GM23338 (cell line): ENCODE data around the gene TCF7L1. TPM values are rescaled to one million over a fixed set of nuclear protein-coding genes. Genes with fewer than 3 reads are reported as not detected.

Experiments
- ATAC-seq: fragments of 200-7000 bp; cut with Tn5 transposase; 3 replicates; pipeline ENCODE4 v1.9.1; 2020
- DNase-seq: peaks from one replicate; pipeline ENCODE4 v3.0.0-alpha.2; 2015; ENCODE audit warnings: low spot score
- H2AFZ ChIP-seq: fragments of 200-600 bp; sonication (generic); 2 replicates; pipeline ENCODE4 v1.8.0; 2016; ENCODE audit warnings: antibody characterized with exemption, mild to moderate bottlenecking, moderate library complexity
- H3F3A ChIP-seq: fragments of 200-600 bp; sonication (generic); replicated peaks from 2 replicates; pipeline ENCODE4 v1.8.0; 2017; ENCODE audit warnings: antibody characterized with exemption, mixed run types, low read depth
- H3K27ac ChIP-seq: fragments of 200-600 bp; sonication (generic); 2 replicates; pipeline ENCODE4 v1.6.1; 2016; ENCODE audit warnings: low read depth
- H3K27me3 ChIP-seq: fragments of 200-600 bp; sonication (generic); 2 replicates; pipeline ENCODE4 v1.8.0; 2016; ENCODE audit warnings: mild to moderate bottlenecking, mixed run types, moderate library complexity; ENCODE audit not compliant: insufficient read depth
- H3K36me3 ChIP-seq: fragments of 200-600 bp; sonication (generic); 2 replicates; pipeline ENCODE4 v1.8.0; 2016; ENCODE audit warnings: mild to moderate bottlenecking; ENCODE audit not compliant: insufficient read depth
- H3K4me1 ChIP-seq: fragments of 200-600 bp; sonication (generic); 2 replicates; pipeline ENCODE4 v1.8.0; 2016; ENCODE audit warnings: mild to moderate bottlenecking, moderate library complexity; ENCODE audit not compliant: insufficient read depth
- H3K4me2 ChIP-seq: fragments of 200-600 bp; sonication (generic); 2 replicates; pipeline ENCODE4 v1.7.1; 2017; ENCODE audit warnings: mixed run types
- H3K4me3 ChIP-seq: fragments of 200-600 bp; sonication (generic); 2 replicates; pipeline ENCODE4 v1.6.1; 2016; ENCODE audit warnings: mixed run types
- H3K79me2 ChIP-seq: fragments of 200-600 bp; sonication (generic); replicated peaks from 2 replicates; pipeline ENCODE4 v1.8.0; 2017; ENCODE audit warnings: mild to moderate bottlenecking; ENCODE audit not compliant: insufficient read depth
- H3K9me2 ChIP-seq: fragments of 200-600 bp; sonication (generic); 2 replicates; pipeline ENCODE4 v1.8.0; 2017; ENCODE audit not compliant: insufficient read depth
- H4K20me1 ChIP-seq: fragments of 200-600 bp; sonication (generic); replicated peaks from 2 replicates; pipeline ENCODE4 v1.8.0; 2017; ENCODE audit warnings: mild to moderate bottlenecking; ENCODE audit not compliant: insufficient read depth
- H3K27ac Mint-ChIP-seq: 2 replicates; pipeline ENCODE4 v1.8.0; 2020; ENCODE audit warnings: inconsistent platforms, mild to moderate bottlenecking, moderate library complexity, mixed read lengths
- H3K27me3 Mint-ChIP-seq: 3 replicates; pipeline ENCODE4 v1.8.0; 2022; ENCODE audit warnings: low read depth, mild to moderate bottlenecking, moderate library complexity, mixed read lengths, inconsistent platforms; ENCODE audit not compliant: insufficient read depth, poor library complexity
- H3K36me3 Mint-ChIP-seq: 3 replicates; pipeline ENCODE4 v1.8.0; 2021; ENCODE audit warnings: low read depth, mild to moderate bottlenecking, inconsistent platforms, moderate library complexity, mixed read lengths
- H3K4me1 Mint-ChIP-seq: 3 replicates; pipeline ENCODE4 v1.8.0; 2020; ENCODE audit warnings: mild to moderate bottlenecking, inconsistent platforms, mixed read lengths
- H3K4me3 Mint-ChIP-seq: 3 replicates; pipeline ENCODE4 v1.8.0; 2021; ENCODE audit warnings: moderate library complexity, mild to moderate bottlenecking, inconsistent platforms, mixed read lengths
- H3K9me3 Mint-ChIP-seq: 3 replicates; pipeline ENCODE4 v1.8.0; 2020; ENCODE audit warnings: moderate library complexity, mild to moderate bottlenecking, inconsistent platforms, mixed read lengths
- CREB1 ChIP-seq: fragments of 250-450 bp; sonication (Bioruptor Pico); IDR thresholded peaks from 2 replicates; pipeline ENCODE4 v1.5.0; 2020; ENCODE audit warnings: low read depth, mild to moderate bottlenecking, moderate library complexity
- EZH2 ChIP-seq: fragments of 200-600 bp; sonication (generic); IDR thresholded peaks from one replicate; pipeline ENCODE4 v1.8.0; 2017; ENCODE audit warnings: antibody characterized with exemption, mild to moderate bottlenecking, low read depth; ENCODE audit not compliant: unreplicated experiment
- EZH2phosphoT487 ChIP-seq: fragments of 200-600 bp; sonication (generic); IDR thresholded peaks from one replicate; pipeline ENCODE4 v1.8.1; 2018; ENCODE audit warnings: antibody characterized with exemption; ENCODE audit not compliant: unreplicated experiment
- JUNB ChIP-seq: IDR thresholded peaks from one replicate; pipeline ENCODE4 v1.6.1; 2016; ENCODE audit warnings: antibody characterized with exemption; ENCODE audit not compliant: unreplicated experiment
- NANOG ChIP-seq: IDR thresholded peaks from 2 replicates; pipeline ENCODE4 v1.6.1; 2016; ENCODE audit warnings: antibody characterized with exemption, borderline replicate concordance
- POLR2AphosphoS5 ChIP-seq: IDR thresholded peaks from 2 replicates; pipeline ENCODE4 v1.6.1; 2016; ENCODE audit warnings: antibody characterized with exemption, low read depth
- STAT1 ChIP-seq: IDR thresholded peaks from one replicate; pipeline ENCODE4 v1.6.1; 2016; ENCODE audit warnings: antibody characterized with exemption; ENCODE audit not compliant: unreplicated experiment
- ZNF114 ChIP-seq: fragments of 250-450 bp; sonication (Bioruptor Pico); IDR thresholded peaks from 2 replicates; pipeline ENCODE4 v1.5.0; 2020; ENCODE audit warnings: mild to moderate bottlenecking, moderate library complexity
- polyA plus RNA-seq: library from polyadenylated mRNA; unstranded; fragments of >200 nt; fragmentation: Nextera tagmentation; extraction: Ambion mirVana; gene quantifications from 2 replicates; pipeline ENCODE4 v1.2.1, GENCODE V29; 2016
- total RNA-seq: library from RNA; depleted of rRNA; stranded (reverse); fragments of >200 nt; shearing (Covaris generic); gene quantifications from 2 replicates; pipeline ENCODE4 v1.2.3, GENCODE V29; 2014
- TF ChIP-seq, protein P1 (sequence below): fragments of 250-450 bp; sonication (Bioruptor Pico); IDR thresholded peaks from 2 replicates; pipeline ENCODE4 v1.5.0; 2020; ENCODE audit warnings: mild to moderate bottlenecking, moderate library complexity
- TF ChIP-seq, protein P2 (sequence below): IDR thresholded peaks from 2 replicates; pipeline ENCODE4 v1.6.1; 2016; ENCODE audit warnings: antibody characterized with exemption
- TF ChIP-seq, protein P3 (sequence below), 2 experiments: fragments of 200-600 bp in 1 of 2; sonication (generic) in 1 of 2; conservative IDR thresholded peaks; 2 replicates each; pipeline versions ENCODE4 v1.5.1 to v1.6.1; 2016 to 2017; ENCODE audit warnings: antibody characterized with exemption in 2 of 2, low read depth in 2 of 2, mild to moderate bottlenecking in 2 of 2, moderate library complexity in 1 of 2

Gene TCF7L1
- total and polyA plus RNA-seq, 2 experiments from 2014 or later, result 47.3 to 101 TPM

- peak overlapping the region; percentile 66 for H3K27ac Mint-ChIP-seq
Observed at GRCh38 chr2:85302121-85302520, 168.9 kb downstream of the TCF7L1 start.

More at GRCh38 chr2:85302121-85302520, 168.9 kb downstream of the TCF7L1 start:
- Histone ChIP-seq H2AFZ (no peak overlapping the region), H3K4me1 (no peaks in the 10 kb centered on the region), H3K36me3 (peaks cover 22% of the 10 kb centered on the region; the same call in 1 of the 2 replicates), H3K9me2 (no peaks in the 10 kb centered on the region), H4K20me1 (peaks cover 27% of the 10 kb centered on the region), H3K79me2 (peaks cover 12% of the 10 kb centered on the region), H3F3A (peaks cover 38% of the 10 kb centered on the region), H3K27ac (no peak overlapping the region), H3K27me3 (no peaks in the 10 kb centered on the region), H3K4me2 (no peak overlapping the region), H3K4me3 (no peak overlapping the region)
- Mint-ChIP-seq H3K9me3 (no peaks in the 10 kb centered on the region), H3K4me1 (peaks cover 28% of the 10 kb centered on the region), H3K27me3 (peaks cover 28% of the 10 kb centered on the region), H3K4me3 (no peak overlapping the region), H3K36me3 (peaks cover 65% of the 10 kb centered on the region)
- DNase-seq, result no peak
- no peak for ATAC-seq
- TF ChIP-seq CREB1 (CRISPR knock-in tag) (no peak), JUNB (no peak), EZH2 (no peak), NANOG (no peak), ZNF114 (CRISPR knock-in tag) (no peak), POLR2AphosphoS5 (no peak), STAT1 (no peak), EZH2phosphoT487 (no peak)
- TF ChIP-seq, protein P1, sequence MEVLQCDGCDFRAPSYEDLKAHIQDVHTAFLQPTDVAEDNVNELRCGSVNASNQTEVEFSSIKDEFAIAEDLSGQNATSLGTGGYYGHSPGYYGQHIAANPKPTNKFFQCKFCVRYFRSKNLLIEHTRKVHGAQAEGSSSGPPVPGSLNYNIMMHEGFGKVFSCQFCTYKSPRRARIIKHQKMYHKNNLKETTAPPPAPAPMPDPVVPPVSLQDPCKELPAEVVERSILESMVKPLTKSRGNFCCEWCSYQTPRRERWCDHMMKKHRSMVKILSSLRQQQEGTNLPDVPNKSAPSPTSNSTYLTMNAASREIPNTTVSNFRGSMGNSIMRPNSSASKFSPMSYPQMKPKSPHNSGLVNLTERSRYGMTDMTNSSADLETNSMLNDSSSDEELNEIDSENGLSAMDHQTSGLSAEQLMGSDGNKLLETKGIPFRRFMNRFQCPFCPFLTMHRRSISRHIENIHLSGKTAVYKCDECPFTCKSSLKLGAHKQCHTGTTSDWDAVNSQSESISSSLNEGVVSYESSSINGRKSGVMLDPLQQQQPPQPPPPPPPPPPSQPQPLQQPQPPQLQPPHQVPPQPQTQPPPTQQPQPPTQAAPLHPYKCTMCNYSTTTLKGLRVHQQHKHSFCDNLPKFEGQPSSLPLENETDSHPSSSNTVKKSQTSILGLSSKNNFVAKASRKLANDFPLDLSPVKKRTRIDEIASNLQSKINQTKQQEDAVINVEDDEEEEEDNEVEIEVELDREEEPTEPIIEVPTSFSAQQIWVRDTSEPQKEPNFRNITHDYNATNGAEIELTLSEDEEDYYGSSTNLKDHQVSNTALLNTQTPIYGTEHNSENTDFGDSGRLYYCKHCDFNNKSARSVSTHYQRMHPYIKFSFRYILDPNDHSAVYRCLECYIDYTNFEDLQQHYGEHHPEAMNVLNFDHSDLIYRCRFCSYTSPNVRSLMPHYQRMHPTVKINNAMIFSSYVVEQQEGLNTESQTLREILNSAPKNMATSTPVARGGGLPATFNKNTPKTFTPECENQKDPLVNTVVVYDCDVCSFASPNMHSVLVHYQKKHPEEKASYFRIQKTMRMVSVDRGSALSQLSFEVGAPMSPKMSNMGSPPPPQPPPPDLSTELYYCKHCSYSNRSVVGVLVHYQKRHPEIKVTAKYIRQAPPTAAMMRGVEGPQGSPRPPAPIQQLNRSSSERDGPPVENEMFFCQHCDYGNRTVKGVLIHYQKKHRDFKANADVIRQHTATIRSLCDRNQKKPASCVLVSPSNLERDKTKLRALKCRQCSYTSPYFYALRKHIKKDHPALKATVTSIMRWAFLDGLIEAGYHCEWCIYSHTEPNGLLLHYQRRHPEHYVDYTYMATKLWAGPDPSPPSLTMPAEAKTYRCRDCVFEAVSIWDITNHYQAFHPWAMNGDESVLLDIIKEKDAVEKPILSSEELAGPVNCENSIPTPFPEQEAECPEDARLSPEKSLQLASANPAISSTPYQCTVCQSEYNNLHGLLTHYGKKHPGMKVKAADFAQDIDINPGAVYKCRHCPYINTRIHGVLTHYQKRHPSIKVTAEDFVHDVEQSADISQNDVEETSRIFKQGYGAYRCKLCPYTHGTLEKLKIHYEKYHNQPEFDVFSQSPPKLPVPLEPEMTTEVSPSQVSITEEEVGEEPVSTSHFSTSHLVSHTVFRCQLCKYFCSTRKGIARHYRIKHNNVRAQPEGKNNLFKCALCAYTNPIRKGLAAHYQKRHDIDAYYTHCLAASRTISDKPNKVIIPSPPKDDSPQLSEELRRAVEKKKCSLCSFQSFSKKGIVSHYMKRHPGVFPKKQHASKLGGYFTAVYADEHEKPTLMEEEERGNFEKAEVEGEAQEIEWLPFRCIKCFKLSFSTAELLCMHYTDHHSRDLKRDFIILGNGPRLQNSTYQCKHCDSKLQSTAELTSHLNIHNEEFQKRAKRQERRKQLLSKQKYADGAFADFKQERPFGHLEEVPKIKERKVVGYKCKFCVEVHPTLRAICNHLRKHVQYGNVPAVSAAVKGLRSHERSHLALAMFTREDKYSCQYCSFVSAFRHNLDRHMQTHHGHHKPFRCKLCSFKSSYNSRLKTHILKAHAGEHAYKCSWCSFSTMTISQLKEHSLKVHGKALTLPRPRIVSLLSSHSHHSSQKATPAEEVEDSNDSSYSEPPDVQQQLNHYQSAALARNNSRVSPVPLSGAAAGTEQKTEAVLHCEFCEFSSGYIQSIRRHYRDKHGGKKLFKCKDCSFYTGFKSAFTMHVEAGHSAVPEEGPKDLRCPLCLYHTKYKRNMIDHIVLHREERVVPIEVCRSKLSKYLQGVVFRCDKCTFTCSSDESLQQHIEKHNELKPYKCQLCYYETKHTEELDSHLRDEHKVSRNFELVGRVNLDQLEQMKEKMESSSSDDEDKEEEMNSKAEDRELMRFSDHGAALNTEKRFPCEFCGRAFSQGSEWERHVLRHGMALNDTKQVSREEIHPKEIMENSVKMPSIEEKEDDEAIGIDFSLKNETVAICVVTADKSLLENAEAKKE (CRISPR knock-in tag), result no peak
- TF ChIP-seq, protein P2, sequence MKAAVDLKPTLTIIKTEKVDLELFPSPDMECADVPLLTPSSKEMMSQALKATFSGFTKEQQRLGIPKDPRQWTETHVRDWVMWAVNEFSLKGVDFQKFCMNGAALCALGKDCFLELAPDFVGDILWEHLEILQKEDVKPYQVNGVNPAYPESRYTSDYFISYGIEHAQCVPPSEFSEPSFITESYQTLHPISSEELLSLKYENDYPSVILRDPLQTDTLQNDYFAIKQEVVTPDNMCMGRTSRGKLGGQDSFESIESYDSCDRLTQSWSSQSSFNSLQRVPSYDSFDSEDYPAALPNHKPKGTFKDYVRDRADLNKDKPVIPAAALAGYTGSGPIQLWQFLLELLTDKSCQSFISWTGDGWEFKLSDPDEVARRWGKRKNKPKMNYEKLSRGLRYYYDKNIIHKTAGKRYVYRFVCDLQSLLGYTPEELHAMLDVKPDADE, result no peak
- TF ChIP-seq, protein P3, sequence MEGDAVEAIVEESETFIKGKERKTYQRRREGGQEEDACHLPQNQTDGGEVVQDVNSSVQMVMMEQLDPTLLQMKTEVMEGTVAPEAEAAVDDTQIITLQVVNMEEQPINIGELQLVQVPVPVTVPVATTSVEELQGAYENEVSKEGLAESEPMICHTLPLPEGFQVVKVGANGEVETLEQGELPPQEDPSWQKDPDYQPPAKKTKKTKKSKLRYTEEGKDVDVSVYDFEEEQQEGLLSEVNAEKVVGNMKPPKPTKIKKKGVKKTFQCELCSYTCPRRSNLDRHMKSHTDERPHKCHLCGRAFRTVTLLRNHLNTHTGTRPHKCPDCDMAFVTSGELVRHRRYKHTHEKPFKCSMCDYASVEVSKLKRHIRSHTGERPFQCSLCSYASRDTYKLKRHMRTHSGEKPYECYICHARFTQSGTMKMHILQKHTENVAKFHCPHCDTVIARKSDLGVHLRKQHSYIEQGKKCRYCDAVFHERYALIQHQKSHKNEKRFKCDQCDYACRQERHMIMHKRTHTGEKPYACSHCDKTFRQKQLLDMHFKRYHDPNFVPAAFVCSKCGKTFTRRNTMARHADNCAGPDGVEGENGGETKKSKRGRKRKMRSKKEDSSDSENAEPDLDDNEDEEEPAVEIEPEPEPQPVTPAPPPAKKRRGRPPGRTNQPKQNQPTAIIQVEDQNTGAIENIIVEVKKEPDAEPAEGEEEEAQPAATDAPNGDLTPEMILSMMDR (conservative IDR thresholded peaks at IDR 0.05; ENCODE audit: low read depth in 2 of 2), result no peak
